HG02943 (cell line): ENCODE results near the gene HES4.

Experiments used
- ATAC-seq: cut with Tn5 transposase; IDR thresholded peaks from one replicate; pipeline ENCODE4 v1.9.1; 2021; ENCODE audit warnings: mild to moderate bottlenecking, low read depth, moderate library complexity; ENCODE audit not compliant: unreplicated experiment

HES4 gene

DNA sequence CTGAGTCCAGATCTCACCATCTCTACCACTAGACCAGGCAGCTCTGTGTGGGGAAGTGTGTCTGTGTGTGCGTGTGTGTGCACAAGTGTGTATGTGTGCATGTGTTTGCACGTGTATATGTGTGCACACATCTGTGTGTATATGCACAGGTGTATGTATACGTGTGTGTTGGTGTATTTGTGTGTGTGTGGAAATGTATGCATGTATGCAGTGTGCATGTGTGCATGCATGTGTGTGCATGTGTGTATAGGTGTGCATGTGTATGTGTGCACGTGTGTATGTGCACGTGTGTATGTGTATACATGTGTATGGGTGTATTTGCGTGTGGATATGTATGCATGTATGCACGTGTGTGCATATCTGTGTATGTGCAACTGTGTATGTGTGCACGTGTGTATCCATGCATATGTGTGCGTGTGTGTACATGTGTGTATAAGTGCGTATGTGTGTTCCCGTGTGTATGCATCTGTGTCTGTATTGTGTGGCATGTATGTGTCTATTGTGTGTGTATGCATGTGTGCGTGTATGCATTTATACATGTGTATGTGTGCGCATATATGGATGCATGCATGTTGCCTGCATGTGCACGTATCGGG is 30.5 kb downstream of the HES4 start:
- ATAC-seq = no peak

- no peak for ATAC-seq
These were observed 32.2 kb downstream of the HES4 start for GRCh38 chr1:967466-968343.

GRCh38 chr1:966704-967300 is 33.1 kb downstream of the HES4 start:
- no peak for ATAC-seq

GRCh38 chr1:966135-966703 is 33.7 kb downstream of the HES4 start, which contains the start of gene PLEKHN1:
Gene PLEKHN1 (plus strand): TSS chr1:966482. CDS start chr1:966532, 50 bp downstream.
- no peak for ATAC-seq

DNA sequence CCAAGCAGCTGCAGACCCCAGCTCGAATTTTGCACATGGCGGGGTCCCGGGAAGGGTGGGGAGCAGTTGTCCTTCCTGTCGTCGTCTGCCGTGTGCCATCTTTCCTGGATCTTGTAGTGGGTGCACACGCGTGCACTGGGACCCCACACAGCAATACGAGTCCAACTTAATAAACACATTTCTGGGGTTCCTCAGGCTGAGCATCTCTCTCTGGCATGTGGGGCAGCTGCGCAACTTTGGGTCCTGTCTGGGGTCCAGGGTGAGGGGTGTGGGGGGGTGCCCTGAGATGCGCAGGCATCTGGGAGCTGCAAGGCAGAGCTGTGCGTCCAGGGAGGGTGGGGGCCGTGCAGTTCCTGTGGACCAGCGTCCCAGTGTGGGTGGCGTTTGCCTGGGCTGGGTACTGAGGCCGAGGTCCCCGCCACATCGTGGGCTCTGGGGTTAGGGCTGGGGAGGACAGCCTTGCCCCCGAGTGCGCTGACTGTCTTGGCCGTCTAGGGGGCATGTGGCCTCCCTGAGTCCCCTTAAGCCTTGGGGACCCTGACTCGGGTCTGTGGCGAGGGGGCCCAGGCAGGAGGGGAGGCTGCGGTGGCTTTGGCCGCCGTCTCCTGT is 34.3 kb downstream of the HES4 start:
- ATAC-seq = no peak

DNA sequence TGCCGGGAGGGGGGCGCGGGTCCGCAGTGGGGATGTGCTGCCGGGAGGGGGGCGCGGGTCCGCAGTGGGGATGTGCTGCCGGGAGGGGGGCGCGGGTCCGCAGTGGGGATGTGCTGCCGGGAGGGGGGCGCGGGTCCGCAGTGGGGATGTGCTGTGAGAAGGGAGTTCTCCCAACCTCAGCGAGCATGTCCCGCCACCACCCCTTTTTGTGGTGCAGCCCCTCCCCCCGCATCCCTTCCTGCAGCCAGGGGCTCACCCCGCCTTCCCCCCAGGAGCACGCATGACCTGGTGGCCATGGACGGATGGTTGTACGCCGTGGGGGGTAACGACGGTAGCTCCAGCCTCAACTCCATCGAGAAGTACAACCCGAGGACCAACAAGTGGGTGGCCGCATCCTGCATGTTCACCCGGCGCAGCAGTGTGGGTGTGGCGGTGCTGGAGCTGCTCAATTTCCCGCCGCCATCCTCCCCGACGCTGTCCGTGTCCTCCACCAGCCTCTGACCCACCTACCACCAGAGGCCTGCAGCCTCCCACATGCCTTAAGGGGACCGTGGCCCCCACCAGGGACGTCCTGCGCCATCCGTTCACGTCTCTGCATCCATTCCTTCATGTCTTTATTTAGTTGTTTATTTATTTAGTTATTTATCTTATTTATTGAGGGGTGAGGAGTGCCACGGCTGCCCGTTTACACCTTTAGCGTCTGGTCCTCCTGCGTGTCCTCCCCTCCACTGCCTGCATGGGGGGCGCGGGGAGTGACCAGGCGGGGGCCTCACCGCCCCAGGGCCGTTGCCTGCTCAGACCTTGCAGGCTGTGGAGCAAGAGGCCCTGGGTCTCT is 35.0 kb downstream of the HES4 start:
- no peak for ATAC-seq

GRCh38 chr1:963746-964525 is 36.0 kb downstream of the HES4 start:
- ATAC-seq = no peak

- no peak for ATAC-seq
These were observed 36.6 kb downstream of the HES4 start for GRCh38 chr1:963301-963651.

GRCh38 chr1:962381-963300 is 37.3 kb downstream of the HES4 start:
- ATAC-seq = no peak

DNA sequence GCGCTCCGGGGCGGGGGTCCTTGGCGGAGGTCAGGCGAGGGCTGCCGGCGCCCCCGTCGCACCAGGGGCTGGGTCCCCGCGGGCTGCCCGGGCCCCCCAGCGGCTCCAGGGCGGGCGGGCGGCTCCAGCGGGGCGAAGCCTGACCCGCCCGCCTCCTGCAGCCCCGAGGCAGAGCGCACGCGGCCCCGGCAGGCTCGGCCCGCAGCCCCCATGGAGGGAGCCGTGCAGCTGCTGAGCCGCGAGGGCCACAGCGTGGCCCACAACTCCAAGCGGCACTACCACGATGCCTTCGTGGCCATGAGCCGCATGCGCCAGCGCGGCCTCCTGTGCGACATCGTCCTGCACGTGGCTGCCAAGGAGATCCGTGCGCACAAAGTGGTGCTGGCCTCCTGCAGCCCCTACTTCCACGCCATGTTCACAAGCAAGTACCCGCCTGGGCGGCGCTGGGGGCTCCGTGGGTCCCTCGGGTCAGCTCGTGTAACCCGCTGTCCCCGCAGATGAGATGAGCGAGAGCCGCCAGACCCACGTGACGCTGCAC is 38.7 kb downstream of the HES4 start:
- ATAC-seq = no peak

- ATAC-seq = no peak
These were observed 39.4 kb downstream of the HES4 start, which contains the start of gene KLHL17 for GRCh38 chr1:960363-961131. Gene KLHL17 (plus strand): TSS chr1:960584. CDS start chr1:960694, 110 bp downstream.

DNA sequence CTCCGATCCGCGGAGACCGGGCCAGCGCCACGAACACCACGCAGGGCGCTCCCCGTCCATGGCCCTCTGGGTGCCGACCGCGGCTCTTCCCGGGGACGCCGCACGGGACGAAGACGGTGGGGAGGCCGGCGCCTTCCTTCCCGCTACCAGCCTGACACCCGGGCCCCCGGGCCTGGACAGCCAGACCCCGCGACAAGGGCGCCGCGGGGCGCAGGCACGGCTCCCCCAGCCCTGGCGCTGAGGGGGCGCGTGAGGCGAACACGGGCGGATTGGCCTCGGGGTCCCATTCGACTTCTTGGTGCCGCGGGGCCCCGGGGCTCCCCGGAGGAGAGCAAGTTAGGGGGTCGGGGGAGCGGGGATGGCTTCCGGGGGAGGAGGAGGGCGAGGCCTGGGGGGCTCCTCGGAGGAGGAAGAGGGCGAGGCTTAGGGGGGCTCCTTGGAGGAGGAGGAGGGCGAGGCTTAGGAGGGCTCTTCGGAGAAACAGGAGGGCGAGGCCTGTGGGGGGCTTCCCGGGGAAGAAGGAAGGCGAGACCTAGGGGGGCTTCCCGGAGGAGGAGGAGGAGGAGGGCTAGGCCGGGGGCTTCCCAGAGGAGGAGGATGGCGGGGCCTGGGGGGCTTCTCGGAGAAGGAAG is 40.0 kb downstream of the HES4 start:
- no peak for ATAC-seq

DNA sequence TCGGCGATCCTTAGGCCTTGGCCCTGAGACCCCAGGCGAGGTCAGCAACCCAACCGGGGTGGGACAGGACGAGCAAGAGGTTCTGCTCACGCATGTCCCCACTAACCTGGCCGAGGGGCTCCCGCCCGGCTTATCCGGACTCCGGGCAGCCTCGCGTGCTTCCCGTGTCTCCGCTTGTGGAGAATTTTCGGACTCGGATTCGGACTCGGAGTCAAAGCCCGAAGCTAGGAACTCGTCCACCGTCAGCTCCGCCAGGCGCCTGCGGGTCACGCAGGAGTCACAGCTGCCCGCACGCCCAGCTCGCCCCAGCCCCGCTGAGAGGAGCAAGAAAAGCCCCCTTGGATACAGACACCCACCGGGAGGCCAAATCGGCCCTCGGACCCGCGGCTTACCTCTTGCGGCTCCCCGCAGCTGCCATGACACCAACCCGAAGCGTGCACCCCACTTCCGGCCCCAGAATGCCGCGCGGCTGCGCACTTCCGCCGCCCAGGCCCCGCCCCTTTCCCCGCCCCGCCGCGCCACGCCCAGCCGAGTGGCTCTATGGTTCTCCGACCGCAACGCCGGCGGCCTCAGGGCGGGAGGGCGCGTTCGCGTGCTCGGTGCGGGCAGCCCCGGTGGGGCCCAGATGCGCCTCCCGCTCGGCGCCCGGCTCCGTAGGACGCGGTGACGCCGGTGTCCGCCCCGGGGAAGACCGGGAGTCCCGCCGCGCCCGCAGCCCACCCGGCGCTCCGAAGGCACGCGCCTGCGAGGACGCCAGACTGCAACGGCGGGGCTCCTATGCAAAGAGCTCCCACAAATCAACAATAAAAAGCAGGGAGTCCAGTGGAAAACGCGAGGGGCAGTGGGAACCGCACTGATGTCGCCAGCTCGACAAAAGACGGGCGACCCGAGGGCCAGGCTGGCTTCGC is 40.8 kb downstream of the HES4 start, which contains the start of gene NOC2L:
Gene NOC2L (minus strand): TSS at position 434 of the 908 bp plus-strand sequence. CDS start 16 bp downstream, at position 418.
- ATAC-seq = peak; percentile 62

- ATAC-seq = no peak
These were observed 43.3 kb downstream of the HES4 start for GRCh38 chr1:956636-957035.

GRCh38 chr1:955474-955873 is 44.4 kb downstream of the HES4 start:
- no peak for ATAC-seq
